NK-92 (cell line): Measurements from ENCODE around the gene KAZN.
"Not testable (repeated sequence)": the region's sequence is repeated elsewhere in the genome, so short reads cannot be mapped to it uniquely, and the experiment has no call there.

Experiments
- DNase-seq: peaks from one replicate; lab custom pipeline; 2025; ENCODE audit not compliant: unreplicated experiment; lab: John Stamatoyannopoulos, UW

Gene KAZN

GRCh38 chr1:15117671-15118325 is 519.3 kb downstream of the KAZN start:
- DNase-seq: no peak

GRCh38 chr1:15118579-15118978 is 520.1 kb downstream of the KAZN start:
- DNase-seq: no peak

GRCh38 chr1:15120251-15120945 is 521.9 kb downstream of the KAZN start:
- DNase-seq: no peak

GRCh38 chr1:15122331-15122730 is 523.8 kb downstream of the KAZN start:
- DNase-seq: no peak

- DNase-seq: no peak
Measured at GRCh38 chr1:15123270-15123669, 524.8 kb downstream of the KAZN start.

- no peak for DNase-seq
Measured at GRCh38 chr1:15123925-15124324, 525.4 kb downstream of the KAZN start.

- DNase-seq: no peak
Measured at GRCh38 chr1:15124362-15125100, 526.0 kb downstream of the KAZN start.

- no peak for DNase-seq
Measured at GRCh38 chr1:15125101-15125745, 526.7 kb downstream of the KAZN start.

GRCh38 chr1:15128077-15128476 is 529.6 kb downstream of the KAZN start:
- DNase-seq: no peak

- no peak for DNase-seq
Measured at GRCh38 chr1:15128520-15129313, 530.2 kb downstream of the KAZN start.

GRCh38 chr1:15129944-15130343 is 531.5 kb downstream of the KAZN start:
- no peak for DNase-seq

- DNase-seq: no peak
Measured at GRCh38 chr1:15130607-15131006, 532.1 kb downstream of the KAZN start.

- no peak for DNase-seq
Measured at GRCh38 chr1:15132965-15133364, 534.5 kb downstream of the KAZN start.

GRCh38 chr1:15134285-15134684 is 535.8 kb downstream of the KAZN start:
- no peak for DNase-seq

- DNase-seq: not testable (repeated sequence)
Measured at GRCh38 chr1:15135604-15136003, 537.1 kb downstream of the KAZN start.

- DNase-seq: no peak
Measured at GRCh38 chr1:15137809-15138208, 539.3 kb downstream of the KAZN start.

GRCh38 chr1:15139654-15140350 is 541.3 kb downstream of the KAZN start:
- no peak for DNase-seq

- DNase-seq: no peak
Measured at GRCh38 chr1:15141935-15142539, 543.6 kb downstream of the KAZN start.

GRCh38 chr1:15145327-15145726 is 546.8 kb downstream of the KAZN start:
- no peak for DNase-seq
